ENCODE results near the gene GLT6D1. TPM values are rescaled to one million over a fixed set of nuclear protein-coding genes. Genes with fewer than 3 reads are reported as not detected.
A peak's percentile ranks its signal among the peaks of the same experiment; 100 is the strongest.

The GLT6D1 gene
- total and polyA plus RNA-seq, 2 of the 8 experiments (the other 6 are each of a cell fraction or from before 2014, with no cell fraction given): 1.3 to 2.1 TPM

GRCh38 chr9:135648494-135649410 is 9.4 kb upstream of the GLT6D1 start (continued):
- no peak for TF ChIP-seq CBX5 (IDR thresholded peaks at IDR 0.05; ENCODE audit: low read depth, low read length)
- TF ChIP-seq KDM4A (IDR thresholded peaks at IDR 0.05; ENCODE audit: low read depth, low read length, severe bottlenecking): no peak
- 0 out of 2 replicates have a peak, but pooled peaks have one; percentile 67 for TF ChIP-seq POLR2AphosphoS5 (IDR thresholded peaks at IDR 0.05; ENCODE audit: low read depth, low read length)
- TF ChIP-seq CHD1 (IDR thresholded peaks at IDR 0.05; ENCODE audit: low read depth, low read length): no peak
- no peak for TF ChIP-seq SP4 (IDR thresholded peaks at IDR 0.05; ENCODE audit: low read length)
- TF ChIP-seq CHD2 (IDR thresholded peaks at IDR 0.05; ENCODE audit: low read length): no peak
- no peak for TF ChIP-seq ZNF274 (IDR thresholded peaks at IDR 0.05; ENCODE audit: borderline replicate concordance, extremely low read depth, low read length)
- no peak; the same call in 1 of the 2 replicates for TF ChIP-seq EGR1 (IDR thresholded peaks at IDR 0.05; ENCODE audit: borderline replicate concordance, low read depth, low read length)
- no peak for TF ChIP-seq USF2 (IDR thresholded peaks at IDR 0.05; ENCODE audit: low read length)
- no peak for TF ChIP-seq SIRT6 (IDR thresholded peaks at IDR 0.05; ENCODE audit: low read length)
- TF ChIP-seq MAX (IDR thresholded peaks at IDR 0.05): peak; percentile 62; the same call in 1 of the 2 replicates
- TF ChIP-seq TAF1 (IDR thresholded peaks at IDR 0.05; ENCODE audit: low read depth, low read length): peak; percentile 55; the same call in 1 of the 2 replicates
- TF ChIP-seq ATF2 (IDR thresholded peaks at IDR 0.05; ENCODE audit: low read length): peak; percentile 29; the same call in 1 of the 2 replicates
- 0 out of 4 replicates have a peak, but pooled peaks of 1 of the 2 experiments have one; percentile 14 for TF ChIP-seq SIN3A (conservative IDR thresholded peaks at IDR 0.05 in 1 of 2, IDR thresholded peaks at IDR 0.05 in 1 of 2; ENCODE audit: low read depth in 1 of 2, low read length in 2 of 2)
- TF ChIP-seq KDM1A (IDR thresholded peaks at IDR 0.05; ENCODE audit: borderline replicate concordance, low read length): no peak
- TF ChIP-seq MAFK (IDR thresholded peaks at IDR 0.05; ENCODE audit: low read depth, low read length): no peak
- TF ChIP-seq GABPA (IDR thresholded peaks at IDR 0.05; ENCODE audit: borderline replicate concordance, insufficient read depth, low read length): no peak
- no peak for TF ChIP-seq EP300 (IDR thresholded peaks at IDR 0.05; ENCODE audit: borderline replicate concordance in 1 of 2, low read depth in 2 of 2, low read length in 2 of 2)
- no peak for TF ChIP-seq RXRA (IDR thresholded peaks at IDR 0.05; ENCODE audit: insufficient read depth, low read depth, low read length)
- peak; percentile 82 to 90 for TF ChIP-seq POLR2A (IDR thresholded peaks at IDR 0.05; ENCODE audit: control extremely low read depth in 1 of 2, low read depth in 2 of 2, low read length in 2 of 2)
- no peak for TF ChIP-seq YY1 (IDR thresholded peaks at IDR 0.05; ENCODE audit: low read depth, low read length)

Measured in H1 (cell line).